K562 (cell line): ENCODE data around the gene FBLIM1. TPM values are rescaled to one million over a fixed set of nuclear protein-coding genes. Genes with fewer than 3 reads are reported as not detected.
A peak's percentile ranks its signal among the peaks of the same experiment; 100 is the strongest.

ENCODE experiments used
- CBFA2T2 ChIP-seq: fragments of 450-650 bp; conservative IDR thresholded peaks from 2 replicates; pipeline ENCODE4 v1.6.1; 2017; ENCODE audit warnings: mild to moderate bottlenecking
- GATA2 ChIP-seq: sonication (generic); formaldehyde crosslinking; IDR thresholded peaks from 2 replicates; pipeline ENCODE4 v1.4.0; 2020; ENCODE audit warnings: mild to moderate bottlenecking, missing genetic modification reagents
- HDAC3 ChIP-seq: fragments of 450-650 bp; IDR thresholded peaks from 2 replicates; pipeline ENCODE4 v1.6.1; 2018; ENCODE audit warnings: borderline replicate concordance, mild to moderate bottlenecking, moderate library complexity; ENCODE audit not compliant: partially characterized antibody
- HDGF ChIP-seq: fragments of 450-650 bp; IDR thresholded peaks from 2 replicates; pipeline ENCODE4 v1.6.1; 2016
- IRF2 ChIP-seq: sonication (generic); formaldehyde crosslinking; IDR thresholded peaks from 2 replicates; pipeline ENCODE4 v1.8.1; 2022; ENCODE audit warnings: mild to moderate bottlenecking, missing genetic modification reagents
- MECOM ChIP-seq: fragments of 250-450 bp; sonication (Bioruptor Pico); IDR thresholded peaks from 2 replicates; pipeline ENCODE4 v1.8.0; 2022; ENCODE audit warnings: inconsistent platforms
- NKRF ChIP-seq: fragments of 450-650 bp; IDR thresholded peaks from 2 replicates; pipeline ENCODE4 v1.6.1; 2016; ENCODE audit warnings: borderline replicate concordance
- TAF1 ChIP-seq: IDR thresholded peaks from 2 replicates; pipeline ENCODE4 v1.6.1; 2011; ENCODE audit warnings: mild to moderate bottlenecking, low read length, moderate library complexity; ENCODE audit not compliant: insufficient read depth, control insufficient read depth, severe bottlenecking; ENCODE audit errors: extremely low read depth
- U2AF1 ChIP-seq: fragments of 200-400 bp; formaldehyde crosslinking; optimal IDR thresholded peaks from 2 replicates; pipeline ENCODE3; 2017; ENCODE audit warnings: mild to moderate bottlenecking, low read depth, low read length, moderate library complexity
- ZKSCAN1 ChIP-seq: fragments of 150-350 bp; IDR thresholded peaks from 2 replicates; pipeline ENCODE4 v1.6.1; 2016; ENCODE audit warnings: low read depth, low read length
- ZNF197 ChIP-seq: fragments of 200-800 bp; sonication (Bioruptor generic); IDR thresholded peaks from 2 replicates; pipeline ENCODE4 v1.6.1; 2016; ENCODE audit warnings: low read depth, missing genetic modification characterization, missing compliant biosample characterization
- ZNF23 ChIP-seq: fragments of 250-450 bp; sonication (Bioruptor Pico); IDR thresholded peaks from 2 replicates; pipeline ENCODE4 v1.4.0; 2020; ENCODE audit warnings: mild to moderate bottlenecking
- ZNF609 ChIP-seq: sonication (generic); formaldehyde crosslinking; IDR thresholded peaks from 2 replicates; pipeline ENCODE4 v1.8.1; 2023; ENCODE audit warnings: missing genetic modification reagents, mild to moderate bottlenecking, borderline replicate concordance
- polyA plus RNA-seq, 8 experiments: library from polyadenylated mRNA; depleted of rRNA in 4 of 8; stranded (reverse) in 5 of 8; unstranded in 3 of 8; fragments of >200 nt; fragmentation: Nextera tagmentation in 2 of 8; fragmentation: Illumina TruSeq in 1 of 8; extraction: Ambion mirVana in 2 of 8; extraction: Trizol in 1 of 8; gene quantifications; 2 replicates each; pipeline versions ENCODE4 v1.2.1 to v1.2.3, GENCODE V29; 2011 to 2014; ENCODE audit warnings: inconsistent platforms in 1 of 8, missing spikeins in 1 of 8
- total RNA-seq, 7 experiments: library from RNA; depleted of rRNA in 6 of 7; stranded (reverse); fragments of >200 nt in 6 of 7; fragmentation: Illumina TruSeq in 2 of 7; extraction: Trizol in 2 of 7; gene quantifications; 2 replicates each; pipeline versions ENCODE4 v1.2.1 to v1.2.3, GENCODE V29; 2011 to 2021; ENCODE audit warnings: low replicate concordance in 1 of 7
- TF ChIP-seq, protein P1 (sequence below): fragments of 250-450 bp; sonication (Bioruptor Pico); IDR thresholded peaks from 2 replicates; pipeline ENCODE4 v1.8.0; 2021; ENCODE audit warnings: mild to moderate bottlenecking, moderate library complexity

FBLIM1 gene
- total and polyA plus RNA-seq, 9 of the 15 experiments (the other 6 are each of a cell fraction or from before 2014, with no cell fraction given): 0.14 to 0.24 TPM; not detected in 7

DNA sequence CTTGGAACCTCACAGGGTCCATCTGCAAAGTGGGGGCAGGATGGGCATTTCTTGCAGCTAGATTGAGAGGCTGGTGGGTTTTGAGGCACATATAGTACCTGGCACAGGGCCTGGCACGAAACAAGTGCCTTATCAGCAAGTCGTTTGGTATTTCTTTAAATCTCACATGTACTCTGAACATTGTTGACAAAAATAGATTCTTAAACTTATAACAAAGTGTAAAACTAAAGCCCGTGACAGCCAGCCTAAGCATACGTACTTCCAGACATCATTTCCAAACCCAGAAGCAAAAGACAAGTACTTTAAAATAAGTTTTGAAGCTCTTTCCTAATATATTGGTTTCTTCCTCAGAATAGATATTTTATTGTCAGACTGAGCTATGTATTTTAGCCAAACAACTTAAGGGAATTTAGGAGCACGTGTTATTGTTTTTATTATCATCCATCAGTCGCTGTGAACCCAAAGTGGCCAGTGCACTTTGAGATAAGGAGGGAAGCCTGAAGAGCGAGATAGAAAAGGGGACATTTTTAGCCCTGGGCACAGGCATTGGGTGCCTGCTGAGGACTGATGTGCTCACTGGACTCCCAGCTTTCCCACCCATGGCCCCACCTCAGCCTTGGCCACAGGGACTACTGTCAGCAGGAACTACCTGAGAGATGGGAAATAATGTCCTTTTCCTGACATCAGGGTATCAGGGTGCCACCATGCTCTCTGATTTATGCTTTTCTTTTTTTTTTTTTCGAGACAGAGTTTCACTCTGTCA lies 3.0 kb downstream of the FBLIM1 start (continued):
- TF ChIP-seq GATA2 (CRISPR knock-in tag): no peak
- TF ChIP-seq, protein P1, sequence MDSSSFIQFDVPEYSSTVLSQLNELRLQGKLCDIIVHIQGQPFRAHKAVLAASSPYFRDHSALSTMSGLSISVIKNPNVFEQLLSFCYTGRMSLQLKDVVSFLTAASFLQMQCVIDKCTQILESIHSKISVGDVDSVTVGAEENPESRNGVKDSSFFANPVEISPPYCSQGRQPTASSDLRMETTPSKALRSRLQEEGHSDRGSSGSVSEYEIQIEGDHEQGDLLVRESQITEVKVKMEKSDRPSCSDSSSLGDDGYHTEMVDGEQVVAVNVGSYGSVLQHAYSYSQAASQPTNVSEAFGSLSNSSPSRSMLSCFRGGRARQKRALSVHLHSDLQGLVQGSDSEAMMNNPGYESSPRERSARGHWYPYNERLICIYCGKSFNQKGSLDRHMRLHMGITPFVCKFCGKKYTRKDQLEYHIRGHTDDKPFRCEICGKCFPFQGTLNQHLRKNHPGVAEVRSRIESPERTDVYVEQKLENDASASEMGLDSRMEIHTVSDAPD (CRISPR knock-in tag): no peak
- no peak for TF ChIP-seq ZNF197 (CRISPR knock-in tag)
- no peak for TF ChIP-seq ZNF609 (CRISPR knock-in tag)
- TF ChIP-seq TAF1: no peak
- TF ChIP-seq NKRF: no peak
- TF ChIP-seq ZKSCAN1: no peak
- TF ChIP-seq CBFA2T2: peak; percentile 67
- TF ChIP-seq IRF2 (CRISPR knock-in tag): no peak
- no peak for TF ChIP-seq HDGF
- no peak for TF ChIP-seq HDAC3
- no peak for TF ChIP-seq ZNF23 (CRISPR knock-in tag)
- no peak for TF ChIP-seq U2AF1
- no peak for TF ChIP-seq MECOM (CRISPR knock-in tag)
